Measurements from ENCODE around the gene GPR158. TPM values are rescaled to one million over a fixed set of nuclear protein-coding genes. Genes with fewer than 3 reads are reported as not detected.
"Not testable (repeated sequence)": the region's sequence is repeated elsewhere in the genome, so short reads cannot be mapped to it uniquely, and the experiment has no call there.

GPR158 gene
- not detected for polyA plus RNA-seq (2012; ENCODE audit: missing spikeins)

- TF ChIP-seq POLR2AphosphoS5 (IDR thresholded peaks at IDR 0.05; ENCODE audit: low read depth, low read length) (no peak), TAF1 (IDR thresholded peaks at IDR 0.05; ENCODE audit: borderline replicate concordance, low read depth, low read length) (no peak), POLR2A (IDR thresholded peaks at IDR 0.05; ENCODE audit: low read depth, low read length) (no peak)
- FAIRE-seq = no peak
- DNase-seq (ENCODE audit: insufficient read length) = no peak
These were observed at the start of gene GPR158 for GRCh38 chr10:25174461-25175230. Gene GPR158, plus strand, starts transcription at chr10:25175001. Its CDS starts 420 bp downstream, at chr10:25175421.

DNA sequence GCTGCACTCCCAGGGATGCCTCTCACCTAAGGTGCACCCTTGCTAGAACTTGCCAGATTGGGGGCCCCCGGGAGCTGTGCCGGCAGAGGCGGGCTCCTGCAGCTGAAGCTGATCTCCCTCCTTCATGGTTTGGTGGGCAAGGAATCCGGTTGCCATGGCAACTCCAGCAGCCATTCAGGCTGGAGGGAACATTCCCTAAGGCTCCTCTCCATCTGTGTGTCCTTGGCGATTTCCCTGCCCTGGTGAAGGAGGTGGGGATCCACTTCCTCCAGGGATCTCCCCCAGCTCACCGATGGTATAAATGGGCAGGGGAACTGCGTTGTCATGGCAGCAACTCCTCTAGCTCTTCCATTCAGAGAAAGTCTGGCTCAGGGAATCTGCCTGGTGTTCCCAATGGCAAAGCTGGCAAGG, 49.6 kb upstream of the GPR158 start:
- TF ChIP-seq POLR2AphosphoS5 (IDR thresholded peaks at IDR 0.05; ENCODE audit: low read depth, low read length) (no peak), TAF1 (IDR thresholded peaks at IDR 0.05; ENCODE audit: borderline replicate concordance, low read depth, low read length) (no peak), POLR2A (IDR thresholded peaks at IDR 0.05; ENCODE audit: low read depth, low read length) (no peak)
- FAIRE-seq (no peak), DNase-seq (ENCODE audit: insufficient read length) (no peak)

DNA sequence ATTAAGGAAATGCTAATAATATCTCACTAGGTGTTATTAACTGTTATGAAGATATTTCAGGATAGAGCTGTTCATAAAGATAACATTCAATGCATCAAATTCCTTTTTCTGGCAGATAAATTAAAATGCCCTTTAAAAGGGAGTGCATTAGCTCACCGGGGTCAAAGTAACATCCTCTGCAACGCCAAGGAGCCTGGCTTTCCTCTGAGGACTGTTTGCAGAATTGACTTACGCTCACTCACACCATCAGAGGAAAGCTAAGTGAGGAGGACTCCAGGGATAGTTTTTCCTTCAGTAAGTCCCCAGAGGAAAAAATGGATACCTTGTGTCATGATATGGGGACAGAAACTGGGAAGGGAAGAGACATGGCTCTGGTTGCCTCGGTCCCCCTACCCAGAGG, 45.2 kb upstream of the GPR158 start:
- no peak for TF ChIP-seq TAF1 (IDR thresholded peaks at IDR 0.05; ENCODE audit: borderline replicate concordance, low read depth, low read length)
- TF ChIP-seq POLR2AphosphoS5 (IDR thresholded peaks at IDR 0.05; ENCODE audit: low read depth, low read length) = no peak
- no peak for FAIRE-seq
- no peak for DNase-seq (ENCODE audit: insufficient read length)

GRCh38 chr10:25130906-25131305, 43.9 kb upstream of the GPR158 start:
- DNase-seq (ENCODE audit: insufficient read length) = no peak
- no peak for FAIRE-seq
- TF ChIP-seq POLR2A (IDR thresholded peaks at IDR 0.05; ENCODE audit: low read depth, low read length) = no peak
- TF ChIP-seq TAF1 (IDR thresholded peaks at IDR 0.05; ENCODE audit: borderline replicate concordance, low read depth, low read length) = no peak
- no peak for TF ChIP-seq POLR2AphosphoS5 (IDR thresholded peaks at IDR 0.05; ENCODE audit: low read depth, low read length)

DNA sequence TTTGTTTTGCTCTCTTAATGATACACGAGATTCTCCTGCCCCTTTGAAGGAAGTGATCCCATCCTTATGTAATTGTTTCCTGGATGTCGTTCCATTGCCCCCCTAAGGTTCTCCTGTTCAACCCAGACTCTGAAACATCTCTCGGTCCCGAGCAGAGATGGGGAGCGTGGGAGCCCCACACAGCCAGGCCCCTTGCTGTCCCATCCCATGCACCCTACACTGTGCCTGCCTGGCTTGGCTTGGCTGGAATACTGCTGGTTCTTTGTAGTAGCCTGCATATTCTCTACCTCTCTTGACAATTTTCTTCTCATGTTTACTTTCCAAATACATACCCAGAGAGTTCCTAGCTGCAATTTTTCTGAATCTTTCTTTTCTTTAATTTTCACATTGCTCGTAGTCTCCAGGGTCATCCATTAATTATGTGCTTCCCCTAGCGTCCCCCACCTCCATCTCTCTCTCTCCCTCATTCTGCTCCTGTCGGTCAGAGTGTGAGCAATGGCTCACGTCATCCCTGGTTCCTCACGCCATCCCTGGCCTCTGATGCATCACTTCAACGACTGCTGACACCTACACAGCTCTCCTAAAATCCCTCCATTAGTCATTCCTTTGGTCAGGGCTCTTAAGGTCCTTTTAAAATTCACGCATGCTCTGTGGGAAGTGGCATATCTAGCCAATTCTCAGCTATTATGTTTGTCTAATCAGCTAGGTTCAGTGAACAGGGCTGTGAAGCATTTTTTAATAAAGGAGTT, 32.5 kb upstream of the GPR158 start:
- FAIRE-seq (no peak), DNase-seq (ENCODE audit: insufficient read length) (no peak)
- no peak for TF ChIP-seq POLR2A (IDR thresholded peaks at IDR 0.05; ENCODE audit: low read depth, low read length)
- TF ChIP-seq POLR2AphosphoS5 (IDR thresholded peaks at IDR 0.05; ENCODE audit: low read depth, low read length) = no peak
- TF ChIP-seq TAF1 (IDR thresholded peaks at IDR 0.05; ENCODE audit: borderline replicate concordance, low read depth, low read length) = no peak

DNA sequence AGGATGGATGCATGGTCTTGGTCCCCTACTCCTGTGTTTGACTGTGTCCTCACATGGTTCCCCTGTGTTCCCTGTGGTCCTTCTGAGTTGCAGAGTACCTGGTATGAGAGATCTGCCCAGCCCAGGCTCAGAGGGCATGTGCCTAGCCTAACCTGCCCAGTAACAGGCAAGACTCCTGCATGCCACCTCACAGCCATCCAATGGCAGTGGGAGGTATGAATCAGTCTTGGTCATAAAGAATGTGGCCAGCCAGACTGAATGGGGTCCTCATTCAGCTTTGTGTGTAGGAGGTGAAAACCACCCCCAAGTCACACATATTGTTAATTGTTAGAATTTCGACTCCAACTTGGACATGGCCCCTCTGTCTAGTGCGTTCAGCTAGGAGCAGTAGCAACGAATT, 17.2 kb upstream of the GPR158 start:
- FAIRE-seq = no peak
- TF ChIP-seq POLR2AphosphoS5 (IDR thresholded peaks at IDR 0.05; ENCODE audit: low read depth, low read length) (no peak), POLR2A (IDR thresholded peaks at IDR 0.05; ENCODE audit: low read depth, low read length) (no peak), TAF1 (IDR thresholded peaks at IDR 0.05; ENCODE audit: borderline replicate concordance, low read depth, low read length) (no peak)
- DNase-seq (ENCODE audit: insufficient read length) = no peak

DNA sequence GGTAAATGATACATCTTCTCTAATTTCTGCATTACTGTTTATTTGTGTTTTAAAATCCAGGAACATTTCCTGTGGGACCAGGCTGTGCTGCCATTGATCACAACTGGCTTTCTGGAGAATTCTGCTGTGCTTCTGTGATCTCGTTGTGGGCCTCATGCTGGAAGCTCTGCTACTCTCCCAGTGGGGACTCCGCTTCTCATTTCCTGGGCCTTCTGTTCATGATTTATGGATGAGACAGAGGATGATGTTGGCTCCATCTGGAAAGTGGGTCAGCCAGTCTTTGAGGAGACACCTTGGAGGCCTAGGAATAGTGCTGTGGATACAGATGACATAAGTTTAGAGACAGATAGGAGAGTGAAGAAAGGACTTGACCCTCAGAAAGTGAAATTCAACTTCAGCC, 15.2 kb upstream of the GPR158 start:
- DNase-seq (ENCODE audit: insufficient read length) (no peak), FAIRE-seq (no peak)
- TF ChIP-seq POLR2A (IDR thresholded peaks at IDR 0.05; ENCODE audit: low read depth, low read length) (no peak), TAF1 (IDR thresholded peaks at IDR 0.05; ENCODE audit: borderline replicate concordance, low read depth, low read length) (no peak), POLR2AphosphoS5 (IDR thresholded peaks at IDR 0.05; ENCODE audit: low read depth, low read length) (no peak)

DNA sequence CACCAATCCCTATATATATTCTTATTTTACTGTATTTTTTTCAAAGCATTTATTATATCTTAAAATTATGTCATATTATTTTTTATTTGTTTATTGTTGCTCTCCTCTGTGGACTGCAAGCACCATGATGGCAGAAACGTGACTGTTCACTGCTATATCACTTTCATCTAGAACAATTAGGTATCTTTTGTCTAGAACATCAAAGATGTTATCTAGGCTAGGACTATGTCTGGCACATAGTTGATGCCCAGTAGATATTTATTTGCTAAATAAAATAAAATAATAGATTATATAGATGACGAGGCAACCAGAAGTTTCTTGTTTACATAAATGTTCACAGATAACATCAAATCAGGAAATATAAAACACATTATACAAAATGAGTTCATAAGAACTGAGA, 12.4 kb upstream of the GPR158 start:
- no peak for FAIRE-seq
- no peak for DNase-seq (ENCODE audit: insufficient read length)
- no peak for TF ChIP-seq TAF1 (IDR thresholded peaks at IDR 0.05; ENCODE audit: borderline replicate concordance, low read depth, low read length)
- TF ChIP-seq POLR2AphosphoS5 (IDR thresholded peaks at IDR 0.05; ENCODE audit: low read depth, low read length) = no peak
- no peak for TF ChIP-seq POLR2A (IDR thresholded peaks at IDR 0.05; ENCODE audit: low read depth, low read length)

DNA sequence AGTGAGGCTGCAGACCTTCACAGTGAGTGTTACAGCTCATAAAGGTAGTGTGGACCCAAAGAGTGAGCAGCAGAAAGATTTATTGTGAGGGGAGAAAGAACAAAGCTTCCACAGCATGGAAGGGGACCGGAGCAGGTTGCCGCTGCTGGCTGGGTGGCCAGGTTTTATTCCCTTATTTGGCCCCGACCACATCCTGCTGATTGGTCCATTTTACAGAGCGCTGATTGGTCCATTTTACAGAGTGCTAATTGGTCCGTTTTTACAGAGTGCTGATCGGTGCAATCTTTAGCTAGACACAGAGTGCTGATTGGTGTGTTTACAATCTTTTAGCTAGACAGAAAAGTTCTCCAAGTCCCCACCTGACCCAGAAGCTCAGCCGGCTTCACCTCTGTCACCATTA, 11.3 kb upstream of the GPR158 start:
- not testable (repeated sequence) for DNase-seq (ENCODE audit: insufficient read length)

DNA sequence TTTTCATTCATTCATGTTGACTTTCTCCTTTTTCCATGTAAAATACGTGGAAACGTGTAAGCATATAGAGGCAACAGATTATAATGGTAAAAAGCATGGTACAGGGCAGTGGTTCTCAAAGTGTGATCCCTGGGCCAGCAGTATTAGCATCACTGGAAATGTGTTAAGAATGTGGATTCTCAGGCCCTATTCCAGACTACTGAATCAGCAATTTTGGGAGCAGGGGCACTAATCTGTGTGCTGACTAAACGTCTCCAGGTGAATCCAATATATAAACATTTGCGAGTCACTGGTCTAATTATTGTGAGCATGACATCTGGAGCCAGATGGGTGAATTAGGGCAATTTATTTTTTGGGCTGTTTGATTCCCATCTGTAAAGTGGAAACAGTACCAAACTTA, 5.1 kb upstream of the GPR158 start:
- DNase-seq (ENCODE audit: insufficient read length) (no peak), FAIRE-seq (no peak)
- no peak for TF ChIP-seq TAF1 (IDR thresholded peaks at IDR 0.05; ENCODE audit: borderline replicate concordance, low read depth, low read length)
- no peak for TF ChIP-seq POLR2A (IDR thresholded peaks at IDR 0.05; ENCODE audit: low read depth, low read length)
- TF ChIP-seq POLR2AphosphoS5 (IDR thresholded peaks at IDR 0.05; ENCODE audit: low read depth, low read length) = no peak

More for the DNA sequence above, 11.3 kb upstream of the GPR158 start:
- FAIRE-seq = not testable (repeated sequence)

- no peak for FAIRE-seq
- TF ChIP-seq TAF1 (IDR thresholded peaks at IDR 0.05; ENCODE audit: borderline replicate concordance, low read depth, low read length) = no peak
- no peak for TF ChIP-seq POLR2A (IDR thresholded peaks at IDR 0.05; ENCODE audit: low read depth, low read length)
- TF ChIP-seq POLR2AphosphoS5 (IDR thresholded peaks at IDR 0.05; ENCODE audit: low read depth, low read length) = no peak
- no peak for DNase-seq (ENCODE audit: insufficient read length)
These were observed 4.2 kb upstream of the GPR158 start for GRCh38 chr10:25170627-25171026.

Measured in GM12892 (cell line).